Measurements from ENCODE around the gene LIM2.
A peak's percentile ranks its signal among the peaks of the same experiment; 100 is the strongest.

Gene LIM2

GRCh38 chr19:51368366-51369282, 19.1 kb downstream of the LIM2 start, which contains the start of gene CLDND2:
Gene CLDND2 (minus strand): TSS chr19:51369003. CDS start chr19:51368577, 426 bp downstream.
- Histone ChIP-seq H3K27me3 (ENCODE audit: control insufficient read depth, insufficient read depth, low read length) (no peaks in the 10 kb centered on the region), H3K4me3 (ENCODE audit: low read length) (peak within 1 kb of the TSS; percentile 88), H3K36me3 (ENCODE audit: control insufficient read depth, insufficient read depth, low read length) (no peaks in the 10 kb centered on the region), H3K27ac (ENCODE audit: low read depth, low read length) (peak within 1 kb of the TSS; percentile 77), H3K9ac (ENCODE audit: low read length) (peak within 1 kb of the TSS; percentile 68), H3K4me1 (ENCODE audit: control insufficient read depth, insufficient read depth, low read length) (peaks cover 13% of the 10 kb centered on the region)

- H3K4me3 ChIP-seq (ENCODE audit: low read length): peak overlapping the region; percentile 98
- H3K36me3 ChIP-seq (ENCODE audit: control insufficient read depth, insufficient read depth, low read length): no peaks in the 10 kb centered on the region
- H3K9ac ChIP-seq (ENCODE audit: low read length): peak overlapping the region; percentile 96
- H3K27me3 ChIP-seq (ENCODE audit: control insufficient read depth, insufficient read depth, low read length): no peaks in the 10 kb centered on the region
- peaks cover 13% of the 10 kb centered on the region for H3K4me1 ChIP-seq (ENCODE audit: control insufficient read depth, insufficient read depth, low read length)
- H3K27ac ChIP-seq (ENCODE audit: low read depth, low read length): peak overlapping the region; percentile 99
Measured at GRCh38 chr19:51367565-51368365, 20.0 kb downstream of the LIM2 start.

- peak overlapping the region; percentile 96 for H3K9ac ChIP-seq (ENCODE audit: low read length)
- H3K27ac ChIP-seq (ENCODE audit: low read depth, low read length): peak overlapping the region; percentile 99
- peaks cover 13% of the 10 kb centered on the region for H3K4me1 ChIP-seq (ENCODE audit: control insufficient read depth, insufficient read depth, low read length)
- peak overlapping the region; percentile 98 for H3K4me3 ChIP-seq (ENCODE audit: low read length)
- H3K27me3 ChIP-seq (ENCODE audit: control insufficient read depth, insufficient read depth, low read length): no peaks in the 10 kb centered on the region
- H3K36me3 ChIP-seq (ENCODE audit: control insufficient read depth, insufficient read depth, low read length): no peaks in the 10 kb centered on the region
Measured at GRCh38 chr19:51367255-51367564, 20.6 kb downstream of the LIM2 start.

DNA sequence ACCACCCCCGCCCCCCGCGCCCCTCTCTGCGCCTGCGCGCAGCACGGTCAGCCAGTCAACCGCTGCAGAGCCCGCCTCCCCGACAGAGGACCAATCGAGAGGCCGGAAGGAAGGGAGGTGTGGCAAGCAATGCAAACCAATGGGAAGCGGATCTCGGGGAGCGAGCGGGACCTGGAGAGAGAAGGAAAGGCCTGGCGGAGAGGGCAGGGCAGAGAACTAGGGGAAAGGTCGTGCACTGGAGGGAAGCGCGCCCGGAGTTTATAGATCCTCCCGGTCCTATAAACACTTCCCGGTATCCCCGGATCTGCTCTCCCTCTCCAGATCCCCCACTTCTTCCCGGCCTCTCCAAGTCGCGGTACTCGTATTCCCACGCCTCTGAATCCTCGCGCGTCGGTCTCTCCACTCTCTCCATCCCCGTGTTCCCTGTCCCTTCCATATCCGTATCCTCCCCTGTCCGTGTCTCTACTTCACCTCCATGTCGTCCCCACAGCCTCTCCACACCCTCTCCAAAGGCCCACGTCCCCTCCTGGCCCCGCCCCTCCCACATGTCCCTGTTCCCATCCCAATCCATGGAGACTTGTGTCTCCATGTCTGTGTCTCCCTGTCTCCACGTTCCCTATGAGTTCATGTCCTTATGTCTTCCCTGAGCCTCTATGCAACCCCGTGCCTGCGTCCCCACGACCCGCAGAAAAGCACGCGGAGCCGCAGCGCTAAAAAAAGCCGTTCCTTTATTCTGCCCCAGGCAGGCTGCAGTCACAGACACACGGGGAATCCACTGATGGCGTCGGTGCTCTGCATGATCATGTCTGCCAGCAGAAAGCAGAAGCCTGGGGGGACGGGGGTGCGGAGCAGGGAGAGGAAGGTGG, 21.2 kb downstream of the LIM2 start:
- peak overlapping the region; percentile 98 for H3K4me3 ChIP-seq (ENCODE audit: low read length)
- H3K27ac ChIP-seq (ENCODE audit: low read depth, low read length): peak overlapping the region; percentile 99
- no peaks in the 10 kb centered on the region for H3K27me3 ChIP-seq (ENCODE audit: control insufficient read depth, insufficient read depth, low read length)
- peak overlapping the region; percentile 96 for H3K9ac ChIP-seq (ENCODE audit: low read length)
- H3K4me1 ChIP-seq (ENCODE audit: control insufficient read depth, insufficient read depth, low read length): peaks cover 13% of the 10 kb centered on the region
- H3K36me3 ChIP-seq (ENCODE audit: control insufficient read depth, insufficient read depth, low read length): no peaks in the 10 kb centered on the region

GRCh38 chr19:51365965-51366388, 21.8 kb downstream of the LIM2 start, which contains the start of gene ETFB:
Gene ETFB (minus strand): TSS chr19:51366388. CDS start chr19:51366326, 62 bp downstream.
- Histone ChIP-seq H3K4me1 (ENCODE audit: control insufficient read depth, insufficient read depth, low read length) (peaks cover 13% of the 10 kb centered on the region), H3K27ac (ENCODE audit: low read depth, low read length) (peak within 1 kb of the TSS; percentile 99), H3K27me3 (ENCODE audit: control insufficient read depth, insufficient read depth, low read length) (no peaks in the 10 kb centered on the region), H3K36me3 (ENCODE audit: control insufficient read depth, insufficient read depth, low read length) (no peaks in the 10 kb centered on the region), H3K4me3 (ENCODE audit: low read length) (peak within 1 kb of the TSS; percentile 98), H3K9ac (ENCODE audit: low read length) (peak within 1 kb of the TSS; percentile 96)

DNA sequence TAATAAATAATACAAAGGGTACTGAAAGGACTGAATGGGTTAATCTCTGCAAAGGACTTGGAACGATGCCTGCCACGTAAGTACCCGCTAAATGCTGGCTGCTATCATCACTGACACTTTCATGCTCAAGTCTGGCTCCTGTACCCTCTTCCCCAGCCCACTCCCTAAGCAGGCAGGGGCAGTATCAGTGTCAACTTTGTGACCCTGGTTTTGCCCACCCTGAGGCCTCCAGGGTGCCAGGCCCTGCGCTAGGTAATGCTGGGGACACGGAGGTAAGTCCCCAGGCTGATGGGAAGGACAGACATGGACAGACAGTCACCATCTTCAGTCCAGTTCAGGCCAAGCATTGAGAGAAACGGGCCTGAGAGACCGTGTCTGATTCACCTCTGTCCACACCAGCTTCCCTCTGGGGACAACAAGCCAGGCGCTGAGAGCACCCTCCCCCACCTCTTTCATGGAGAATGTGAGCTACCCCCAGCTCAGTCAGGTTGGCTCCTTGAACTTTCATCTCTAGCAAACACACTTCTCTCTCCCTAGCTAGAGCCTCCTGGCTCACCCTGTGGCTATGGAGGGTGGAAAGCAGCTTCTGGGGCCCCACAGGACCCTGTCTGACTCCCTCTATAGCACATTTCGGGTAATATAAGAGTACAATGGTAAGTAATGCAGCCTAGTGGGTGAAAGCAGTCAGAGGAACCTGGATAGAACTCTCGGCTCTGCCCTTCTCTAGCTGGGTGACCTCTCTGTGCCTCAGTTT, 22.4 kb downstream of the LIM2 start:
- Histone ChIP-seq H3K4me3 (ENCODE audit: low read length) (peak overlapping the region; percentile 98), H3K4me1 (ENCODE audit: control insufficient read depth, insufficient read depth, low read length) (peaks cover 13% of the 10 kb centered on the region), H3K9ac (ENCODE audit: low read length) (peak overlapping the region; percentile 95), H3K36me3 (ENCODE audit: control insufficient read depth, insufficient read depth, low read length) (no peaks in the 10 kb centered on the region), H3K27me3 (ENCODE audit: control insufficient read depth, insufficient read depth, low read length) (no peaks in the 10 kb centered on the region), H3K27ac (ENCODE audit: low read depth, low read length) (peak overlapping the region; percentile 96)

GRCh38 chr19:51364200-51365106, 23.3 kb downstream of the LIM2 start:
- Histone ChIP-seq H3K4me3 (ENCODE audit: low read length) (no peak overlapping the region), H3K27me3 (ENCODE audit: control insufficient read depth, insufficient read depth, low read length) (no peaks in the 10 kb centered on the region), H3K9ac (ENCODE audit: low read length) (no peak overlapping the region), H3K4me1 (ENCODE audit: control insufficient read depth, insufficient read depth, low read length) (peaks cover 13% of the 10 kb centered on the region), H3K27ac (ENCODE audit: low read depth, low read length) (no peak overlapping the region), H3K36me3 (ENCODE audit: control insufficient read depth, insufficient read depth, low read length) (no peaks in the 10 kb centered on the region)

DNA sequence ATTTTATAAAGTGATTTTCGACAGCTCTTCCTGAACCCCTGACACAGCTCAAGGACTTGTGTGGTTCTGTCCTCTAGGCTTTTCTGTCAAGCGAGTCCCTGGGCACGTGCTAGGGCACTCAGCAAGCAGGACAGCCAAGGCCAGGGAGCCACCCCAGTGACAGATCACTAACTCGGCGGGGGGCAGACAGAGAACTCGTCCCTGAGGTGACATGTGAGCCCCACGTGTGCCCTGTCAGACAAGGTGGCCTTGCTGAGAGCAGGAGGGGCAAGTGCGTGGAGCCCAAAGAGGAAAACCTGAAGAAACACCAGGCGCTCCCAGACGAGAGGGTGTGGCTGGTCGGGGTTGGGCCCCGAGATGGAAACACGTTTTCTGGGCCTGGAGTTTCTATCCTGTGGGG, 26.5 kb downstream of the LIM2 start:
- no peak overlapping the region for H3K9ac ChIP-seq (ENCODE audit: low read length)
- H3K4me1 ChIP-seq (ENCODE audit: control insufficient read depth, insufficient read depth, low read length): peaks cover 9% of the 10 kb centered on the region
- no peak overlapping the region for H3K4me3 ChIP-seq (ENCODE audit: low read length)
- no peak overlapping the region for H3K27ac ChIP-seq (ENCODE audit: low read depth, low read length)
- H3K27me3 ChIP-seq (ENCODE audit: control insufficient read depth, insufficient read depth, low read length): no peaks in the 10 kb centered on the region
- H3K36me3 ChIP-seq (ENCODE audit: control insufficient read depth, insufficient read depth, low read length): no peaks in the 10 kb centered on the region

GRCh38 chr19:51359294-51359693, 28.5 kb downstream of the LIM2 start:
- Histone ChIP-seq H3K27ac (ENCODE audit: low read depth, low read length) (no peak overlapping the region), H3K4me3 (ENCODE audit: low read length) (no peak overlapping the region), H3K9ac (ENCODE audit: low read length) (no peak overlapping the region), H3K36me3 (ENCODE audit: control insufficient read depth, insufficient read depth, low read length) (no peaks in the 10 kb centered on the region), H3K27me3 (ENCODE audit: control insufficient read depth, insufficient read depth, low read length) (no peaks in the 10 kb centered on the region), H3K4me1 (ENCODE audit: control insufficient read depth, insufficient read depth, low read length) (no peaks in the 10 kb centered on the region)

DNA sequence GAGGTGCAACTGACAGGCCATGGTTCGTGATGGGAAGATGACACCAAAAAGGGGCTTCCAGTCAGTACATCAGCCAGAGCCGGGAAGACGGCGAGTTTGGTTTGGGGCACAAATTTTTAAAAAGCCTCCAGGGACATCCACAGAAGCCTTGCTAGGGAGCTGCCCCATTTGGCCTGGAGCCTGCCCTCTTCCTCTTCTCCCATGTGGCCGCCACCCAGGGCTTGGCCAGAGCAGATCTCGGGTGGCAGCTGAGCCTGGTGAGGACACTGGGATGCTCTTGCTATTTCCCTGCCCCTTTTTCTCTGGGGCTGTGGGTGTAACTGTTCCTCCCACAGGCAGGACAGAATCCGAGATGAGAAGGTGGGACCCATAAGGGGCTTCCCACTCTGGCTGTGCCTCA, 29.8 kb downstream of the LIM2 start:
- Histone ChIP-seq H3K27ac (ENCODE audit: low read depth, low read length) (no peak overlapping the region), H3K4me3 (ENCODE audit: low read length) (no peak overlapping the region), H3K36me3 (ENCODE audit: control insufficient read depth, insufficient read depth, low read length) (no peaks in the 10 kb centered on the region), H3K27me3 (ENCODE audit: control insufficient read depth, insufficient read depth, low read length) (no peaks in the 10 kb centered on the region), H3K4me1 (ENCODE audit: control insufficient read depth, insufficient read depth, low read length) (no peaks in the 10 kb centered on the region), H3K9ac (ENCODE audit: low read length) (no peak overlapping the region)

Data from rectal smooth muscle tissue (tissue), 1 donor.